A204.1 (cell line): Measurements from ENCODE around the gene PRADC1.

Experiments
- FAIRE-seq: peaks from 2 replicates; lab custom pipeline; 2012; peaks lifted over from hg19 to GRCh38; lab: Jason Lieb, UNC

PRADC1 gene

DNA sequence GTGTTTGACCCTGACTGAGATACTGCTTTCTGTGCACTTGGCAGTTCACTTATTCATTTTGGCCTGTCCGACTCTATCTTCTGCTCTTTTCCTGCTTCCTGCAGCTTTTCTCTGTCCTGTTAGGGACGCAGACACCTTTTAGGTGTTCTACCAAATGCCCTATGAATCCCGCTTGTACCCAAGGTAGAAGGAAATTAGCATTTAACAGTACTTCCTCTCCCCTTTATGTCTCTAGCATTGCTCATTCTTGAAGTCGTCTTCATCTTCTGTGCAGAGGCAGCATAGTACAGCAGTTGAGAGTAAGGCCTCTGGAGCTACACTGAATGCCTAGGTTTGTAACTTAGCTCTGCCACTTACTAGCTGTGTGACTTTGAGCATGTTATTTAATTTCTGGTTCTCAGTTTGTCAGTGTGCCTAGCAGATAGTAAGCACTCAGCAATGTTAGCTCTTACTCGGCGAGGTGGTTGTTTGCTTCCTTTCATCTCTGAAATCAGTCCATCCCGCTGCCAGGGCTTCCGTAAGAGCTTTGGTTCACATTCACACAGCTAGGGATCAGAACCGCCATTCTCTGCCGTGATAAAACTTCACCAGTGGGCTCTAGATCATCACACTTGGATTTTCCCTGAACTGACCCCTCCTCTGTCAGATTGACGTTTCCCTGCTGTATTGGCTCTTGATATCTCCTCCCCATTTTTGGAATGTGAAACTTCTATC lies 2.4 kb upstream of the PRADC1 start:
- FAIRE-seq = no peak

DNA sequence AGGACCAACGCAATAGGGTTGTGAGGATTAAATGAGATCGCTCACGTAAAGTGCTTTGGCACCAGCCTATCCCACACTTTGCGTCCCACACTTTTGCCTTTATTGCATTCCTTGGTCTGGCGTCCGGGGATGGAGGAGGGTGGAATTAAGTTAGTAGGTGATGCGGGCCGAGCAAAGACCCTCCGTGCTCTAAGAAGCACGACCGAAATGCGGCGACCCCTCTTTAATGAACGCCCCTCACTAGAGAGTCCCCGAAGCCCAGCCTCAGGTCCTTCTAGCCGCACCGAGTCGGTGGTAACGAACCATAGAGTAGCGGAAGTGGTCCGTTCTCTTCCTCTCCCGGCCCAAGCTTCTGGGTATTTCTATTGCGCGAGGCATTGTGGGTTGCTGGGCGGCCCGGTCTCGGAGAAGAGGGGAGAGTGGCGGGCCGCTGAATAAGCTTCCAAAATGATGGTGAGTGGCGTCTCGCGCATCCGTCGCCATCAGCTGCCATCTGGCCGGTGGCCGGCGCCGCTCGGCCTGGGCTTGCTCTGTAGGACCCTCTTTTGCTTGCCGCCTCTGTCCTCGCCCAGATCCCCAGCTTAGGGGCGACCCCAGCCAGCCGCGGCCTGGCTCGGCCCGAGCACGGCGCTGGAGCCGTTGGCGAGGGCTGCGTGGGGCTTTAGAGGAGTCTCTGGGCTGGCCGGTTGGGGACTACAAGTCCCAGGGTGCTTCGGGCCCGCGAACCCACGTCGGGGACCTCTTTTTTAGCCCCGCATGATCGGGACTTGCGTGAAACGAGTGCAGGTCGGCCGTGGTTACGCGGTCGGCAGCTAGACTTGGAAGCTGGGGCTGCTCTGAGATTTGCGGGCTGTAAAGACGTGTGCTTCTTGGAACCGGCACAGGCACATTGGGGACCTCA lies 1.1 kb upstream of the PRADC1 start, which contains the start of gene CCT7:
CCT7 (plus strand) TSS at position 377 of the 901 bp plus-strand sequence; CDS start at position 448, 71 bp downstream.
- no peak for FAIRE-seq

DNA sequence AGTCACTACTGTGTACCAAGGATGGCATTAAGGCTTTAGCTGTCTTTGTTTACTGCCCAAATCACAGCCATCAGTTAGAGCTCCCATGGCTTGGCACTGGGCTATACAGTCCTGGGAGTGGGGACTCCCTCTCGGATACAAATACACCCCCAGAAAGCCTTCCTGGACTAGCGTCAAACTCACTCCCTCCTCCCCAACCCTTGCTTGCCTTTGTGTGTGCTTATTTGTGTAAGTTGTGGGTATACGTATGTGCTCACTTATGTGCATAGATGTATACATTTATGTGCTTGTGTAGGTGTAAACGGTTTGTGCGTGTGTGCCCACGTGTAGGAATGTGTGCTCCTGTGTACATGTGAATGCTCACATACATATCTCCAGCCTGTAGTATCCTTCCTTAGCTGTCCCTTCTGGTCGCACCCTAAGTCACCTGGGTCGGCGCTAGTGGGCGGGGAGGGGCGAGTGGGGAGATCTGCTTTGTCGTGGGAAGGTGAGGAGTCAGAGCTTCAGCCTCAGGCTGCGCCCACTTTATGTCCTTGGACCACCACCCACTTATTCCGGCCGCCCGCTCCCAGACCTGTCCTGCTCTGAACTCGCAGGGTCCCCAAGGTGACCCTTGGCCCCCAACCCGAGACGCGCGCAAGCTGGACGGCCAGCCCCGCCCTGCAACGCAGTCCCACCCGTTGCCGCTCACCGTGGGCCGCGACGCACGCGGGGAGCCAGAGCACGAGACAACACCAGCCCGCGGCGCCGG lies 461 bp downstream of the PRADC1 start:
- no peak for FAIRE-seq

DNA sequence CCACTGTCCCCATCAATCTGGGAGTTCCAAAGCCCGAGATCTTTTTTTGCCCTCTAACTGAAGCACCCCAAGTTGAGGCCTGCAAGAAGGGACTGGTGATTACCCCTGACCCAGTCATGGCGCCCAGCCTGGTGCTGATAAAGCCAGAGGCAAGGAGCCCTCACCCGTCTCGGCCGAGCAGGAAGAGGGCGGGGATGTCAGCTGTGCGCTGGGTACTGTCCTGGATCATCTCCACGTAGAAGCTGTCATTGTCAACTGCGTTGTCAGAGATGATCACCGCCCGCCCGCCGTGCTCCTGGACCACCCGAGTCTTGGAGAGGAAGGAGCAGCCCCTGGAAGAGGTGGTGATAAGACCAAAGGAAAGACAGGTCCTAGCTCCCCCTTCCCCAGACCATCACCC lies 4.4 kb downstream of the PRADC1 start:
- FAIRE-seq = no peak

DNA sequence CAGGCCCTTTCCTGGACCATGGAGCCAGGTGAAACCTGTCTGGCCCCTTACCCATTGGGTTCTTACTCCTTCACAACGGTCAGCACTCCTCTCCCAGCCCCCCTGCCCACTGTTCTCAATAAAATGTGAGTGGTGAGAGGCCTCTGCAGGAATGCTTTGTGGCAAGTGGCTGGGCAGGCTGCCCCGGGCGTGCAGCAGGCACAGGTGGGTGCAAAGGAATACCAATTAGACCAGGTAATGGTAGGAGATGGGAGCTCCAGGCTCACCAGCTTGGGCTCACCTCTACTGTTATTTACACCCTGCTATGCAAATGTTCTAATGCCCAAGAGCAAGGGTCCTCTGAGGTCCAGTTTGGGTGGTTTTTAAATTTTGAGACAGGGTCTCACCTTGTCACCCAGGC lies 6.0 kb downstream of the PRADC1 start:
- no peak for FAIRE-seq

DNA sequence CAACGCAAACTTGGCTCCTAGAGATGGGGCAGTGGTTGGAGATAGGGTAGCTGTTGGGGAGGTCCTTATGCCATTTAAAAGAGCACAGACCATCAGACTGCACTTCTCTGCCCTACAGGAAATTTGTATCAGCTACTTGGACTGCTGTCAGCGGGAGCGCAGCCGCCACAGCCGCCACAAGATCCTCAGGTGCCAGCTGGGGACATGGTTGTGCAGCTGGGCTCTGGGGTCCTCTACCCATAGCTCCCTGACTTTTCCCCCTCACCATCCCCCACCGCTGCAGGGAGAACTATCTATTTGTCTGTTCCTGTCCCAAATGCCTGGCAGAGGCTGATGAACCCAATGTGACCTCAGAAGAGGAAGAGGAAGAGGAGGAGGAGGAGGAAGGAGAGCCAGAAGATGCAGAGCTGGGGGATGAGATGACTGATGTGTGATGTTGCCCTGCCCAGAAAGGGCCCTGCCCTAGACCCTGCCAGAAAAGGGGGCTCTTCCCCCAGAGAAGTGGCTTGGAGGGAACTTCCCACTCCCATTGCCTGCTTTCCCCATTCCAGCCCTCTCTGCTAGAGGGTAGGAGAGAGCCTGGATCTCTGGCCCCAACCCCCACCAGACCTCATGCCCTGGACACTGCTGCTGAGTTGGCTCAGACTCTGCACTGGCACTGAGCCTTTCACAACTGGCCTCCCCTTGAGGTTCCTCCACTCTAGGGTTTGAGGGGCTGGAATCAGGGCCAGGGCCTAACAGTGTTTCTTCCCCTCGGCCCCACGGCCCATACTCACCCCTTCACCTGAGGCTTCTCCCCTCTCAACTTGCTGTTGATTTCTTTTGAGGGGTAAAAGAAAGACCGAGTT lies 7.3 kb downstream of the PRADC1 start:
- FAIRE-seq = no peak

DNA sequence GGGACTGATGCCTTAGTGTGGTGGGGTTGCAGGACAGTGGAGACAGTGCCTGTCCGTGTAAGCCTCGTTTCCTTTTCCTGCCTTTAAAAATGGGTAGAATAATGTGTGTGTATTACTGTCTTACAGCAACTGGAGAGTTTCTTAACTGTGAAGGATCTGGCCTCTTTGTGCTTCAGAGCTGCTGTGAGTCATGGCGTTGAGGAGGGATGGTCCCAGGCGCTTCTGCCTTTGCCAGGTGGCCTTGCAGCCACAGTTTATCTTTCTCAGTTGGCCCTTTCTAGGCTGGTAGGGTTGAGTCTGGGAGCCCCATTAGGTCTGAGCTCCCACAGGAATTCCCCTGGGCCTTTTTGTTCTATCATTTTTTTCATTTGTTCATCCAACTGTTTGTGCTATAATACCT lies 9.2 kb downstream of the PRADC1 start:
- FAIRE-seq = no peak

DNA sequence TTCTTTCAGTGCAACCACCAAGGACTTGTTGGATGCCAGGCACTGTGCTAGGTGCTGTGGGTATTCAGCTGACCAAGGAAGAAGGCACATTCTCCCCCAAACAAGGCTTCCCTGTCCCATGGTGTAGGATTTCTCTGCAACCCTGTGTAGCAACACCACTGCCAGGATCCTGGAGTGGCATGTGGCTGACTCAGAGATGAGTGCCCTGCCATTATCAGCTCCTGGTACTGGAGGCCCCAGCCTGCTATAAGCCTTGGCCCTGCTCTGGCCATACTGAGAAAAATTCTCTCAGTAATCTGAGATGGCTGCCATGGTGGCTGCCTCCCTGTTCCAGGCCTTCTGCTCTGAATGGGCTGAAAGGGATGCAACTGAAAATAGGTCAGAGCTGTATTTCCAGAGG lies 14.7 kb downstream of the PRADC1 start:
- no peak for FAIRE-seq

DNA sequence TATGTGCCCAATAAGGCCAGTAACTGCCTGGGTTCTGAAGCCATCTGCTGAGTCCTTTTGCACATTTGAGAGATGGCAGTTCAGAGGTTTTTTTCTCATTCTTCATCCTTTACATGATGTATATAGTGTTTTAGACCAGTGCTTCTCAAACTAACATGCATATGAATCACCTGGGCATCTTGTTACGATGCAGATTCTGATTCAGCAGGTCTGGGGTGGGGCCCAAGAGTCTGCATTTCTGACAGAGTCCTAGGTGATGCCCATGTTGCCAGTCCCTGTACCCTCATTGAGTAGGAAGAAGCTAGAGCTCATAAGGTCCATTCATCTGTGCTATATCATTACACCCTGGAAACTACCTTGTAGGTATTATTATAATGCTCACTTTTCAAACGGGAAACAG lies 15.2 kb downstream of the PRADC1 start:
- no peak for FAIRE-seq

DNA sequence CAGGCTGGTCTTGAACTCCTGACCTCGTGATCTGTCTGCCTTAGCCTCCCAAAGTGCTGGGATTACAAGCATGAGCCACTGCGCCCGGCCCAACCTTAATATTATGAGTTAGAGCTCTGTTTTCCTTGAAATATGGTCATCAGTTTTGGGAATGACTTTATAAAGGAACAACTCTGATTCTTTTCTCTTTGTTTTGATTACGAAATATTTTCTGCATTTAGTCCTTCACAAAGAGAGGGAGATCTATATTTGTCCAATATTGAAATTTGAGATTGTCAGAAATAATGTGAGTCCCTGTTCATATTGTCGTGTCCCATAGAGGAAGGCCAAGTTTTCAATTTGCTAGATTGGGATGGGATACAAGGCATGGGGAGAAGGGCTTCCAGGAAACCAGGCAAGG lies 15.9 kb downstream of the PRADC1 start:
- FAIRE-seq = no peak

DNA sequence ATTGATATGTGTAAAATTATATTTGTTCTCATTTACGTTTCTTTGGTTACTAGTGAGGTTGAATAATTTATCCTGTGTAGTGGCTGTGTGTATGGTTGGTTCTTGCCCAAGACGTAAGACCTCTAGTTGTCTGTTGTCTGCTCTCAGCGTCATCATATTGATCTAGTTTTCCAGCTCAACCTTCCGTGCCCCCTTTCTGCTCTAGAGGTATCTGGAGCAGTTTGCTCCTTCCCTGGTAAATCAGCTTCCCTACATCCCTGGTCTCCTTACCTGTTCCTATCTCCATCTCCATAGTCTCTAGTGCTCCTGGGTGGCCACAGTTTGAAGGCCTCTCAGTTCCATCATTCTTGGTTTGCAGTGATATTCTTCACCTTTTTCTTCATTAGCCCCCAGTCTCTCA lies 17.8 kb downstream of the PRADC1 start:
- FAIRE-seq = no peak

DNA sequence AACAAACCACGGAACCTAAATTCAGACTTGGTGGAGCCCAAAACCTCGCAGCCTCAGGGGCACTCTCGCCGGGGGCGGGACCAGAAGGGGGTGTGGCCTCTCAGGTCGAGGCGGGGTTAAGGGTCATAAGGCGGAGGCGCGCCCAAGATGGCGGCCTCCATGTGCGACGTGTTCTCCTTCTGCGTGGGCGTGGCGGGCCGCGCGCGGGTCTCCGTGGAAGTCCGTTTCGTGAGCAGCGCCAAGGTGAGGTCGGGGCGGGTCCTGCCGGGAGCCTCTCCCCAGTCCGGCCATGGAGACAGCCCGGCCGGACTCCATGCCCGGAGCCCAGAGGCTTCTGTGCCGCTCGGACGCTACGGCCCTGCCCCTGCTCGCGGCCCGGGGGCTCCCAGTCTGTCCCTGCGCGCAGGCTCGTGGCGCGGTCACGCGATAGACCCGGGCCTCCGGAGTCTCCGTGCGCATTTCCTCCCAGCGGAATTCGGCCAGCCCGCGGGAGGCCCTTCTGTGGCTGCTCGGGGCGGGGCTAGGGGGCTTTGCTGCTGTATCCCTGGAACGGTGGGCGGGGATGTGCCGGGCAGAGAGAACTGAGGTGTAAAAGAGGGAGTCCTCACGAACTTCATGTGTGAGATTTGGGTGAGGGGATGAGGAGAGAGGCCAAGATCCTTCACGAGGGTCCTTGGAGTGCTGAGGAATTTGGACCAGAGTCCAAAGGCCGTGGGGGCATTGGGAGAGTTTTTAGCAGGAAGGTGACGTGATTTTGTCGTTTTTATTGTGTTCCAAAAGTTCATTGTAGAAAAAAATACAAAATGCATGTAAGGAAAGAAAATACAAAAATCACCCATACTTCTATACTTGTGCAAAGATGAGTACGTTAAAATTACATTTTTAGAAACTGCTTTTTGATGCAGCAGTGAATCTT lies 18.7 kb downstream of the PRADC1 start, which contains the start of gene SMYD5:
SMYD5 (plus strand) TSS at position 126 of the 916 bp plus-strand sequence; CDS start at position 148, 22 bp downstream.
- FAIRE-seq = peak; percentile 27

DNA sequence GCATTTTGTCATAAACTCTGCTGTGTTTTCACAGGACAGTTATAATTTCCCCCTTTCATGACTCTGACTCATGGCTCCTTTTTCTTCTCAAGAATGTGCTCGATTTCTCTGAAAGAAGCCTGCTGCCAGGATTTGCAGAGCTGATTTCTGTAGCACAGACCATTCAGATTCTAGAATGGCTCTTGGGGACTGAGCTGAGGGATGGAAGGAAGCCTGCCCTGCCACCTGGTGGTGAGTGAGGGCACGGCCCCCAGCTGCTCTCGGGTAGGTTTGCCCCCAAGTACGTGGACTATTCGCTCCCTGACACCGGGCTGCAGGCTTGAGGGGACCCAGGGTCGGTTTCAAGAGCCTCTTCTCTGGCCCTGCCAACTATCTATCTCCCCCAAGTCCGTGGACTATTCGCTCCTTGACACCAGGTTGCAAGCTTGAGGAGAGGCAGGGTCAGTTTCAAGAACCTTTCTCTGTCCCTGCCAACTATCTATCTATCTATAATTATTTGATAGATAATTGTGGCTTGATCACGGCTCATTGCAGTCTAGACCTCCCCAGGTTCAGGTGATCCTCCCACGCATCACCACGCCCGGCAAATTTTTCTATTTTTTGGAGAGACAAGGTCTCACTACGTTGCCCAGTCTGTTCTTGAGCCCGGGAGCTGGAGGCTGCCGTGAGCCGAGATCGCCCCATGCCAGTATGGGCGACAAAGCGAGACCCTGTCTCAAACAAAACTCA lies 20.4 kb downstream of the PRADC1 start:
- FAIRE-seq = no peak

DNA sequence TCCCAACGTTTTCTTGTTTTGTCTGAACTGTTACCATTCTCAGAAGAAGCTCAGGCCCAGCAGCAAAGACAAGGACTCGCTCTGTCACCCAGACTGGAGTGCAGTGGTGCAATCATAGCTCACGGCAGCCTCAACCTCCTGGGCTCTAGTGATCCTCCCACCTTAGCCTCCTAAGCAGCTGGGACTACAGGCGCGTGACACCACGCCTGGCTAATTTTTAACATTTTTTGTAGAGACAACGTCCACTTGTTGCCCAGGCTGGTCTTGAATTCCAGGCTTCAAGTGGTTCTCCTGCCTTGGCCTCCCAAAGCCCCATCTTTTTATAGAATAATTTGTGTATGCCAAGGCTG lies 21.0 kb downstream of the PRADC1 start:
- no peak for FAIRE-seq

DNA sequence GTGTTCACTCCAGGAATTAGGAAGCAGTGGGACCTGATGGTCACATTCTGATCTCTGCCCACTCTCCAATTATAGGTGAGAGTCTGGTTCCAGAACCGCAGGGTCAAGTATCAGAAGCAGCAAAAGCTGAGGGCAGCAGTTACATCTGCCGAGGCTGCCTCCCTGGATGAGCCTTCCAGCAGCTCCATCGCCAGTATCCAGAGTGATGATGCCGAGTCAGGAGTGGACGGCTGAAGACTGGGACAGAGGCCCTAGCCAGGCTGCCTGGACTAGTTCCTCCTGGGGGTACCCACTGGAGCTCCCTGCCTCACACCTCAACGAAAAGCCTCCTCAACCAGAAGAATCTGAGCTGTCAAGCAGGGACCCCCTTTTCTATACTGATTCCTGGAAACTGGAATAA lies 22.3 kb downstream of the PRADC1 start:
- FAIRE-seq = no peak

DNA sequence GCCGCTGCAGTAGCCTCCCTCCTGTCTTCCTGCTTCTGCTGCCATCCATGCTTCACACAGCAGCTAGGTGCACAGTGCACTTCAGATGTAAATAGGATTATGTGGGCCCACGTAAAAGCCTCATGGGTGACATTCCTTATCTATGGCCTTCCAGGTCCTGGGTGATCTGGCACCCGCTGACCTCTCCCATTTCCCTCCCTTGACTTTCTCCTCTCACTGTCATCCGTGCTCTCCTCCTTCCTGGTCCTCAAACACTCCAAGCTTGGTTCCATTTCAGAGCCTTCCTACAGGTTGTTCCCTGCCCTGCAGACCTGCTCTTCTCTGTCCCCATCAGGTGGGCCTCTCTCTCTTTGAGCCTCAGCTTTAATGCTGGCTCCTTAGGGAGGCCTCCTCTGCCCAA lies 23.0 kb downstream of the PRADC1 start:
- FAIRE-seq = no peak

DNA sequence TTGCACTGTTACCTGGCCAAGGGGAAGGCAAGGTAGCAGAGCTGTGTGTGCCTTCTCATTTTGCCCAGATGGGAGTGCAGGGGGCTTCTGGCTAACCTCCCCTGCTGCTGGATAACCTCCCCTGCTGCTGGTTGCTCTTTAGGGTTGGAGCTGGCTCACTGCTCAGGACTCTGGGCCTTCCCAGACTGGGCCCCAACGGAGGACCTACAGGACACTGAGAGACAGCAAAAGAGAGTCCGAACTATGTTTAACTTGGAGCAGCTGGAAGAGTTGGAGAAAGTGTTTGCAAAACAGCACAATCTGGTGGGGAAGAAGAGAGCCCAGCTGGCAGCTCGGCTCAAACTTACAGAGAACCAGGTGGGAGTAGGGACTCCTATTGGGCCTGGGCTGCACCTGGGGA lies 24.8 kb downstream of the PRADC1 start:
- no peak for FAIRE-seq

DNA sequence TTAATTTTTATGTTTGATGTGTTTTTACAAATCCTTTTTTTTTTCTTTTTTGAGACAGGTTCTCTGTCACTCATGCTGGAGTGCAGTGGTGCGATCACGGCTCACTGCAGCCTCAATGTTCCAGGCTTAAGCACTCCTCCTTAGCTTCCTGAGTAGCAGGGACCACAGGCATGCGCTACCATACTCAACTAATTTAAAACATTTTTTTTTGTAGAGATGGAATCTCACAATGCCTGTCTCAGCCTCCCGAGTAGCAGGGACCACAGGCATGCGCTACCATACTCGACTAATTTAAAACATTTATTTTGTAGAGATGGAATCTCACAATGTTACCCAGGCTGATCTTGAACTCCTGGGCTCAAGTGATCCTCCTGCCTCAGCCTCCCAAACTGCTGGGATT lies 27.4 kb downstream of the PRADC1 start:
- FAIRE-seq = no peak

DNA sequence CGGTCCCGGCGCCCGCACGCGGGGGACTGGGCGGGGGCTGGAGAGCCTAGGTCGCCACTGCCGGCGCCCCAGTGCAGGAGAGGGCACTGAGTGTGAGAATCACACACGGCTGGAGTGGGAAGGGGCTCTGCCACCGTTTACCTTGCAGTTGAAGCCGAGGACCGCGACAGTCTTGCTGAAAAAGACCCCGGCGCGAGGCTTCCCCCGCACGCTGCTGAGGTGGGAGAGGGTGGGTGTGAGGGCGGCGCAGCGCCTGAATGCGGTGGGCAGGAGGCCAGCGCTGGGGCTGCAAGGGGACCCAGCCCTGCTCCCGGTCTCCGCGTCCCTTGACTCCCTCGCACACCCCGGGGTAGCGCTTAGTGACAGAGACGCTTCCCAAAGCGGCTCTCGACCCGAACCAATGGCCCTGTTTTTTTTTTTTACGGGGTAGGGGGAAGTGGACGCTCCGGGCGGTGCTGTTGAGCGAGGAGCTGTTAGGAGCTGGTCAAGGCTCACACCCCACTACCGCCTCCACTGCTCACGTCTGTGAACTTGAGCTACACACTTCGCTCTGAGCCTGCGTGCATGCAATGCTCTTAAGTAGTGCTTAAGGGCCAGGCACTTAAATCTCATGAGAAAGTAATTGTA lies 29.9 kb downstream of the PRADC1 start:
- no peak for FAIRE-seq
